DMS79 (cell line): ENCODE data around the gene ACTC1.

Experiments used
- DNase-seq: peaks from one replicate; lab custom pipeline; 2025; lab: John Stamatoyannopoulos, UW

The ACTC1 gene

DNA sequence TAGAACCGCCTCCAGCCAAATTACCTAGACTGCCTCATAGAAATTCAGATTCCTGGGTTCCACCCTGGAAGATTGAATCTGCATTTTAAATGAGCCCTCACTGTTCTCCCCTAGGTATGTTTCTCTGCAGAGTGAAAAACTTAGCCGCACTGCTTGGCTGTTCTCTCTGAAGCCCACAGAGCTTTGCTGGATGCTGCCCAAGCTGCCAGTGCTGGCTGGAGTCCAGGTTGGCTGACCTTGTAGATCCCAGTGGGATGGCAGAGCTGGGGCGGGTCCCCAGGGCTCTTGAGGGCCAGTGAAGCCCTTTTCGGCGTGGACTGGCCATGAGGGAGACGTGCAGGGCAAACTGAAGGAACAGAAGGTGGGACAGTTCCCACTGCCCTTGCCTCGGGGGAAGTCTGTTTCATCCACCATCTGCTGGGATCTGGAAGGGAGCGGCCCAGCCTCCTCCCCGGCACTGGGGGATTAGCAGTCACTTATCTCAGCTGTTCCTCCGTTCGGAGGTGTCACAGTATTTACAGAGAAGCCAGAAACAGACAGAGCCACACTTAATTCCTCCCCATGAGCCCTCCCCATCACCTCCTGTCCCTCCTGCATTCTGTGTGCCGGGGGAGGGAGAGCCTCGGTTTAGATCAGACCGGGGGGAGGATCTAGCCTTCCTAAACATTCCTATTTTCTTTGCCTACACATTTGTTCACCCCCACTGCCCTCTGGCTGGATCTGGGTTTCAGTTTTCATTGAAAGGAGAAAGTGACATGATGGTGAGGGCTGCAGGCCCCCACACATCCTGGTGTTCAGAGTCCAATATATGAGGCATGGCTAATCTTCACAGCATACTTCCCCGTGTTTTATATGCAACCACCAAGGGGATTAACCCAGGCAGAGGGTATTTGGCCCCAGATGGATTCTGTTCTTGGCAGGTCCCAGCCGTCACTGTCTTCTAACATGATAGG is 4.1 kb upstream of the ACTC1 start:
- DNase-seq: no peak

DNA sequence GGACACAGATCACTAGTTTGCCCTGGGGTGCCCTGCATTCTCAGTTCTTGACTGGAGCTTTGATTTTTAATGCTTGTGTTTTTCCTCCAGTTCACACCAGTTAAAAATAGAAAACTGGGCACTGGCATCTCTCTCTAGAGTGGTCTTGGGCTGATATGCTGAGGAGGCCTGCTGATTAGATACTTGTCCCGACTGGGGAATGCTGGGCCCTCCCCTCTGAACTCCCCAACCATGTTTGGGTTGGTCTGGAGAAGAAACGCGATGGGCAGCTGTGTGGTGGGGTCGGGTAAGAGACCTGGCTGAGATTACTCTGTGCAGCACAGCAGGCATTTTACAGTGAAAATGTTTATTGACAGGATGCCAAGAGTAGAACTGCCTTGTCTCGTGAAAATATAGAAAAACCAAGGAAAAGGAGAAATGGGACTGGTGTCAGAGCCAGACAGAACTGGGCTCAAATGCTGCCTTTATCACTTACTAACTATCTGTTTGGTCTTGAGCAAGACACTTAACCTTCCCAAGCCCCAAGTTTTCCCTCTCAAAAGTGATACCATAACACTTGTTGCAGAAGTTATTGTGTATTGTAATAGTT is 1.6 kb upstream of the ACTC1 start:
- DNase-seq: no peak

DNA sequence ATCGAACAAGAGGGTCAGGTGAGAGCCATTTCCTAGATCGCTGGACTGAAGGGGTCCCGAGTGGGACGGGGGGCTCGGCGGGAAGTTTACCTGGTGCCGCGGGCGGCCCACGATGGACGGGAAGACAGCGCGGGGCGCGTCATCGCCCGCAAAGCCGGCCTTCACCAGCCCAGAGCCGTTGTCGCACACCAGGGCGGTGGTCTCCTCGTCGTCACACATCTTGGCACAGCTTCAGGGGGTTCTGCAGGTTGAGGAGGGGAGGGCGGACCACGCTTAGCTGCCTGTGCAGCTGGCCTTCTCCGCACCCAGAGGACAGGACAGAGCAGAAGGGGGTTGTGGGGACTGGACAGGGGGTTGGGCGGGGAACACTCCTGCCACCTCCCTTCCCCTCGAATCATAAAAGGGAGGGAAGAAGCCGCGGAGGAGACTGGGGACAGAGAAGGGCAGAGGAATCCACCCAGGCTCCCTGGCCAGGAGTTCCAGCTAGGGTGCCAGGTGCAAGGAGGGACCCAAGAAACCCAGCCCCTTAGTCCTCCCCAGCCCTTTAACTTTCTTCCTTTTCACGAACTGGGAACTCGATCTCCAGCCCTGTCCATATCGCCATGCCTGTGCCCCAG is 651 bp downstream of the ACTC1 start:
- DNase-seq: no peak

DNA sequence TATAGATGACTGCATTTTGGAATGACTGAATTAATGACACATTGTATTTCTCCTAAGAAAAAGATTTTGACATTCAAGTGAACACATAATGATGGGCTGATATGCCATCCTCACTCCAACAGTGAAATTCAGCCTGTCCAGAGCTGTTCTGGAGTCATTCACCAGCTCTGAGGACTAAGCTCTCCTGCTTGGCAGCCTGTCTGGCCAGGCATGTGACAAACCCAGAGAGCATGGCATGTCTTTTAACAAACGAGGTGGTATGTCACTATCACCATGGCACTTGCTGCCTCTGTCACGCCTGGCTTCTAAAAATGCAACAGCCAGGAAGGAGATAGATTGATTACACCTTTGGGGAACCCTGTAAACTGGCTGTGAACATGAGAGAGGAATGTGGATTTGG is 1.4 kb downstream of the ACTC1 start:
- no peak for DNase-seq

DNA sequence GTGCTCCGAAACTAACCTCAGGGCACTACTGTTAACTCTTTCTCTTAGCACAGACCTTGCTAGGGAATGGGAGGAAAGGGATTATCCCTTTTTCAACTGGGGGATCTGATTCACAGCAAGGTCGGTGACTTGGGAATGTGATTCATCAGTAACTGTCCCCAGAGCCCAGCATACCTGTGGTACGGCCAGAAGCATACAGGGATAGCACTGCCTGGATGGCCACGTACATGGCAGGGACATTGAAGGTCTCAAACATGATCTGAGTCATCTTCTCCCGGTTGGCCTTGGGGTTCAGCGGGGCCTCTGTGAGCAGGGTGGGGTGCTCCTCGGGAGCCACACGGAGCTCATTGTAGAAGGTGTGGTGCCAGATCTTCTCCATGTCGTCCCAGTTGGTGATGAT is 2.3 kb downstream of the ACTC1 start:
- DNase-seq: no peak

DNA sequence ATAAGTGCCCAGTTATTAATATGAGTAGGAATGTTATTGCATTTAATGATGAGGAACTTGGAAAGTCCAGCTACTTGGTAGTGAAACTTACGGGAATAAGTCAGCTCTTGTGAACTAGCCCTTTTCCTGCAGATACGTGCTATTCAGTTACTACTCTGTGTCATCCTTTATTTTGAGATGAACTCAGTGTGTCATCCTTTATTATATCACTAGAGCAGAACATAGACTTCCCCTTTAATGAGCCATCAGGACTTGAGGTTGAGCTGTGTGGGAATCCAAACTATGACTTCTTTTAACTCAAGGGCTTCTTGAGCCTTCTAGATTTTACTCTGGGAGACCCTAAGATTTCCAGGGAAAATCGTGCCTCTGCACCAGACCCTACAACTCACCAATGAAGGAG is 3.6 kb downstream of the ACTC1 start:
- DNase-seq: no peak

DNA sequence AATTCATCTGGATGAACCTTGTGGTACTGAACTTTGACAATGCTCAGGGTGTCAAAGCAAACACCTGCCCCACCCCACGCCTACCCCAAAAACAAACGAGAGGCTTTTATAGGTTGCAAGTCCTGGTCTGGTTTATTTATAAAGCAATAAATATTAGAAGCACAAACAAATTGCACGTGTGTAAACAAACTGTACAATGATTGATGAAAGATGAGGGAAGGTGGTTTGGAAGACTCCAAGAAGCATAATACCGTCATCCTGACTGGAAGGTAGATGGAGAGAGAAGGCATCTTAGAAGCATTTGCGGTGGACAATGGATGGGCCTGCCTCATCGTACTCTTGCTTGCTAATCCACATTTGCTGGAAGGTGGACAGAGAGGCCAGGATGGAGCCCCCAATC is 5.2 kb downstream of the ACTC1 start:
- DNase-seq: no peak

DNA sequence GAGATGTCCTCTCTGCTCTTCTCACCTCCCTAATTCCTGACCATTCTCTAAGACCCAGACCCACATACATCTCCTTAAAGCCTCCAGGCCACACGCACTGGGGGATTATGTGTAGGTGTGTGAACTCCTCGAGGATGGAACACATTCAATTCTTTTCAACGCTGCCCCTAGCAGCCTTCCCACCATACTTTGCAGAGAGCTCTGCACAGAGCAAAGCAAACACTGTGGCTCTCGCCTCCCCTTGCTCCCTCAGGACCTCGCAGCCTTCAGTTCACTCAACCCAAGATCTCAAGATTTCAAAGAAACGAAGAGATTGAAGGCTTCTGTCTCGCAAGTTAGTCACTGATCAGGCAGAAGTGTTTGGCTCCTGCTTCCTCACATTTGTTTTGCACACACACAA is 6.0 kb downstream of the ACTC1 start:
- DNase-seq: no peak

DNA sequence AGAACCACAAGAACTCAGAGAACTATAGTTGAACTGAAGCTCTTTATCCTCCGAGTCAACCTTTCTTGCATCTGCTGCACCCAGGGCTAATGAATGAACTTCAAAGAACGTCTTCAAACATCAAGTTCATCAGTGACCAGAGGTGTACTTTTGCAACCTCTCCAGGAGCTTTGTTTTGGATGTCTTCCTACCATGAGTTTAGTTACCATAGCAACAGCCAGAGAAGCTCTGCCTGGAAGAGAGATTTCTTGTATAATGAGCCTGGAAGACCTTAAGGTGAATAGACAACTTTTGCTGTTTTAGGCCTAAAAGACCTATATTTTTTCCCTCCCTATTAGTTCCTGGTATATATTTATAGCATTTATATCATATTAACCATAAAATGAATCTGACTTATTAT is 9.1 kb downstream of the ACTC1 start:
- DNase-seq: no peak

DNA sequence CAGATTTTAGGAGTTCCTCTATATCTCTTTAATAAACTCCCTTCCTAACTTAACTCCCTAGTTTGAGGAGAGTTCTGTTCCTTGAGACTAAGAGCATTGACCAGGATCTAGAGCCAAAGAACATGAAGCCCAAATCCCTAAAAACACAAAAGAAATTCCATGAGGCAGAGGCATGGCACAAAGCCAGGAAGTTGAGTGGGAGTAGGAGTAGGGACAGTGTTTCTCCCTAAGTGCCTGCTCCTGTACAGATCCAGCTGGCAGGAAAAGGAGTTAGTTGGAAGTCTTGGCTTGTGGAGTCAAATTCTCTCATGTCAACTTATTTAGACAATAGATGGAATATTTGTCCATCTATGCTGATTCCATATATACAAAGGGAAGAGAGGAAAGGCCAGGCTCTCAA is 11.4 kb downstream of the ACTC1 start:
- no peak for DNase-seq

DNA sequence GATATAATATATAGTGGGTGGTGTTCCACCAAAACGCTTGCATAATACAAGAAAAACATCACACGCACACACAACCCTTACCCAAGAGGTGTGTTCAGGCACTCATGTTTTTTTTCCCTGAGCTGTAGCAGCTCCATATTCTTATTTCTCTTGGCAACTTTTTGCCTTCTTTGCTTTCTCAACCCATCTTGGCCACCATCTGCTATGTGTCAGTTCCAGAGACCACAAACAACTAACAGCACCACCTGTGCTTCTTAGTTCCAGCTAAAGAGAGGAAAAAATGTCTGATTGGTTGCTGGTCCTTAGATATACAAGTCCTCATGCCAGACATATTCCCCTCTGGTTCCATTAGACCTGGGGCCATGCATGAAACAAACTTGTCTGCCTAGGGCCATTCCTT is 11.9 kb downstream of the ACTC1 start:
- no peak for DNase-seq

DNA sequence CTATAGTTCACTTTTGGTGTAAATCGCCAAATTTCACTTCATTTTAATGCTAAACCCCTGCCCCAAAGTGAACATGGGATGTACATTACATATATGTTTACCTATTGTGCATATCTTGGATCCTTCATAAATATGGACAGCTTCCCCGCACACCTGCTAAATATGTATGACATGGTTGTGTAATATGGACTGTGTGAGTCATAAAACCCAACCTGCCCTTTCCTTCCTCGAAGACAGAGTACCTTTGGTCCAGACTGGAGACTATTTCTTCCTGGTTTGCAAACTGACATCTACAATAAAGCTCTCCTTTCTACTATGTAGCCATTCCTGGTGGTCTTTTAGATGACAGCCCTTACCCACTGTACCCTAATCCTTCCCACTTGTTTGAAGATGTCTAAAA is 12.4 kb downstream of the ACTC1 start:
- DNase-seq: no peak

DNA sequence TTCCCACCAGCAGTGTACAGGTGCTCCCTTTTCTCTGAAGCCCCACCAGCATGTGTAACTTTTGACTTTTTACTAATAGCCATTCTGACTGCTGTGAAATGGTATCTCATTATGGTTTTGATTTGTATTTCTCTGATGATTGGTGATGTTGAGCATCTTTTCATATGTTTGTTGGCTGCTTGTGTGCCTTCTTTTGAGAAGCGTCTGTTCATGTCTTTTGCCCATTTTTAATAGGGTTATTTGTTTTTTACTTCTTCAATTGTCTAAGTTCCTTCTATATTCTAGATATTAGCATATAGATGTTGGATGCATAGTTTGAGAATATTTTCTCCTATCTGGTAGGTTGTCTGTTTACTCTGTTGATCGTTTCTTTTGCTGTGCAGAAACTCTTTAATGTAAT is 14.6 kb downstream of the ACTC1 start:
- DNase-seq: no peak

DNA sequence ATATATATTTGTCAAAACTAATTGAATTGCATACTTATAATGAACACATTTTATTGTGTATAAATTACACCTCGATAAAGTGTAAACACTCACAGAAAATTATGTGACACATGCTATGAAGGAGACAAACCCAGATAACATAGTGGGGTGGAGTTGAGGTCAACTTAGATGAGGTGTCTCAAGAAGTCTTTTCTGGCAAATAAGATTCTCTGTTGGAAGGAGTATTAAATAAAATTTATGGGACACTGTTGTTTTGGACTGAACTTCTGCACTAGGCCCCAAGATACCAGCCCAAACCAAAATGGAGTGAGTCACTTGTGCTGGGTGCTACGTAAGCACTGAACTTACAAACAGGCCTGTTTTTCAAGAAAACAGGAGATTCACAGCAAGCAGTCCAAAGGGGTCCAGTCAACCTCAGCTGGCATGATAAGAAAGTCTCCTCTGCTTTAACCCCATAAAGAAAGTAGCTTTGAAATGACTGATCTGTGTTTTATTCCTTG is 18.7 kb downstream of the ACTC1 start:
- DNase-seq: no peak

DNA sequence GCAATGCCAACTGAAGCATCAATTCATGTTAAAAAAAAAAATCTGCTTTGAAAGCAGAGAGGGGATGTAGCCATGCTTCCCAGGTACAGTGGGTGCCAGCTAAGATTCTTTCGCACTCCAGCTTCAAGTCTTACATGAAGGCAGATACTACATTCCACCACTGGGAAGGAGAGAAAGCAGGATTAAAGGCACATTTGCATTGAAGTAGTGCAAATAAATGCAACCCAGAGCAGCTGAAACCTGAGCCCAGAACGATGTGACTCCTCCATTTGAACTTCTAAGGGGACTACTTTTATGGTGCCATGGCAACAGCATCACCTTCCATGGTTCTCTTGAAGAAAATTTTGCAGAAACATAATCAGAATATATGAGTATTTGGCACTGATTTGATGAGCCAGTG is 21.4 kb downstream of the ACTC1 start:
- no peak for DNase-seq

DNA sequence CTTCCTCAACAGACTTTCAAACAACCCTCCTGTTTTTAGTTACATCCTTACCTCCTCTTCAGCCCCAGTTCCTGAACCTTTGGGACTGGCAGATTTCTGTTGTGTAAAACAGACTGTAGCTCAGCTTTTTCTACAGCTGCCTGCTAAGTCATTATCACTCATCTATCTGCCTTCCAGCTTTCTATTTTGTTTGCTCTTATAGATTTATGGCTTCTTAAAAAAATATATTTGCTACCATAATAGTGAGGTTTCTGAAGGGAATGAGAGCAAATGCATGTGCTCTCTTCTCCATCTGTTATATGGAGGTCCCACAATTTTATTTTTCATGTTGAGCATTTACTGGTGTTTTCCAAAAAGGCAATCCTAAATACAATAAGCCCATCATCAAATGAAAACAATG is 22.3 kb downstream of the ACTC1 start:
- no peak for DNase-seq

DNA sequence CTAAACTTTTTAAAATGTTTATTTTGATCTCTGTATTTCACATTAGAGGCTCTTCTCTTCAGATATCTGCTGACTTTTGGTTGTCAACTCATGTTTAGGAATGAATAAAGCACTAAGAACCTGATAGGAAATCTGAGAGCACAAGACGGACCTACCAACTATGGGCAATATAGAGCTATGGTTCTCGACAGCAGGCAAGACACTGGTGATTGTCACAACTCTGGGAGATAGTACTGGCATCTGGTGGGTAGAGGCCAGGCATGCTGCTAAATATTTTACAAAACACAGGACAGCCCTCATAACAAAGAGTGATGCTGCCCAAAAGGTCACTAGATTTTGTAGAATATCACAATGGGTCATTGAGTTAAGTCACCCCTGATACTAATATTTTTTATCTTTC is 23.0 kb downstream of the ACTC1 start:
- no peak for DNase-seq

DNA sequence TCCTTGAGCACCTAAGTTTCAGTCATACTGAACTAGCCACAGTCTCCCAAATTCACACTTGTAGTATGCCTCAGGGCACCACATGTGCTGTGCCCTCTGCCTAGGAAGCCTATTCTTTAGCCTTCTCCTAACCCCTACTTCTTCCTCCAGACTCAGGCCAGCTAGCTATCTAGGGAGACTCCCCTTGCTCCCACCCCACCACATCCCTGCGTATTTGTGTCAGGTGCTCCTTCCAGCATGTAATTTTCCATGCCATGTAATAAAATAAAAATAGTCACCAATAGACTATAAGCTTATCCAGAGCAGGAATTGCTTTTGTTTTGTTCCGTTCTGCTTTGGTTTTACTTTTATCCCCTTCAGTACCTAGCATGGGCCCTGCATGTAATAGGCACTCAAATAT is 25.6 kb downstream of the ACTC1 start:
- no peak for DNase-seq

DNA sequence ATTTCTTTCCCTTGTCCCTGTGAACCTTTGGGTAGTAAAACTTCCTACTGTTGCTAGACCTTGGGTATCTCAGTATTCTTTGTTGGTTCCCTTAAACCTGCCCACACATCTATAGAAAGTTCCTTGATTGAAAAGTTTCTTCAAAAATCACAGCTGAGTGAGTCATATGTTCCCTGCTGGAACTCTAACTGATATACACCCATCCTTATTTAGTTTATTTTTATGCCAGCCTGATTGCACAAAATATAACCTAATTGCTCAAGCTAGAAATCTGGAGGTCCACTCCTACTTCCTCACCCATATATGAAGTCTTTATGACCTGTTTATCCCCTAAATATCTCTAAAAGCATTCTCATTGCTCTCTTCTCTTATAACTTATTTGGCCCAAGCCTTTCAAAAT is 26.8 kb downstream of the ACTC1 start:
- no peak for DNase-seq

DNA sequence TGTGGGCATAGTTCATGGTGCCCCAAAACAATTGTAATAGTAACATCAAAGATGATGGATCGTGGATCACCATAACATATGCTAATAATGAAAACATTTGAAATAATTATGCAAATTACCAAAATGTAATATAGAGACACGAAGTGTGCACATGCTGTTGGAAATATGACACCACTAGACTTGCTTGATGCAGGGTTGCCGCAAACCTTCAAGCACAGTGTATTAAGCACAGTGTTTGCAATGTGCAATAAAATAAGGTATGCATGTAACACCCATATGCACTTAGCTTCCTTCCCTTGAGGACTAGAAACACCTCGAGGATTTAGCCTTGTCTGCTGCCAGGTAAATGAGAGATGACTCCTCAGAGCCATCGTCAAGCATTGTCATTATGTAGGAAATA is 29.6 kb downstream of the ACTC1 start:
- no peak for DNase-seq

DNA sequence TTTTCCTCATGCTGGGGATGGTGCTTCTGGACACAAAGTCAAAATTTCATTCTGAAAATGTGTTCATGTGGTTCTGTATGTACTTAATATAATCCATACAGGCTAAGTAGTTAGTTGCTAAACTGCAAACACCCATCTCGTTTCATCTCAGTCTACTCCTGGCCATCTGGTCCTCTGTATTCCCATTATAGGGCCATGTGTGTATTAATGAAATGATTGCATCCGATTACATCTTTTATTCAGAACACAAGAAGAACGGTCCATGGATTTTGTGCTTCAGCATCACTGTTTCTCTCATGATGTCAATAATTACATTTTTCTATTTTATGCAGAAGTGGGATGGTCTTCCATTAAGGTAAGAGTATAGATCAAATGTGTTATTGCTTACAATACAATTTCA is 34.4 kb downstream of the ACTC1 start:
- no peak for DNase-seq

DNA sequence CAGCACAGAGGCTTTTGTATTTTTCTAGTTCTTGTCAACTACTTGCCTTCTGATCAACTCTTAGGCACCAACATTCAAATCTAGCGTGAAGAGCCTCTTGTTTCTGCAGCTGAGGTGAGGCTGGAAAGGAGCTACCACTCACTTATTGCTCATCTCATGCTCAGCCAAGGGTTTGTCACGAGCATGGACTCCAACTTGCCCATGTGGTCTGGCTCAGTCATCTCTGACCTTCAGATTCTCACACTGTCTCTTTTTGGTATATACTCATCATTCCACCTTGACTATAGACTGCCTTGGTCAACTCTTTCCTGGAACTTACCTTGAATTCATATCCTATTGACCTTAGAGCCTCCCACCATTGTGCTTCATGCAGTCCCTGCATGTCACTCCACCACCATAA is 35.4 kb downstream of the ACTC1 start:
- no peak for DNase-seq

DNA sequence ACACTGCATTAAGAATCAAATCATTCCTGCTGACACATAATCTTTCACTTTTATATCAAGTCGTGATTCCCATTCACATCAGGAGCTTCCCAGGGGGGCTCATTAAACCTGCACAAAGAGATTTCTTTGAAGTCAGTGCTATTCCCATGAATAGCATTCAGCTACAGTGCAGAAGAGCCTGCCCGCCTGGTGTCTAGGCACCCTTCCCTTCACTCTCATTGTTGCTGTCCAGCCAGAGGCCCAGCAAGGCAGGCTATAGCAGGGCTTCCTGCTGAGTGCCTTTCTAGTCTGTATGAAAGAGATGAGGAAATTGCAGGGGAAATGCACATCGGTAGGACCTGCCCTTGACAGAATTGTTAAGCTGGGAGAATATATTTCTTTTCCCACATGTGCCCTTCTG is 36.0 kb downstream of the ACTC1 start:
- DNase-seq: no peak
